Gastrocnemius medialis (tissue), 4 donors: Measurements from ENCODE around the gene TMBIM1.

ENCODE experiments used
- POLR2A ChIP-seq, 2 donors: fragments of 450-650 bp; IDR thresholded peaks; one replicate each; pipeline ENCODE4 v1.6.1; 2017; ENCODE audit warnings: antibody characterized with exemption in 2 of 2, mild to moderate bottlenecking in 2 of 2, moderate library complexity in 2 of 2
- TF ChIP-seq, protein P1 (sequence below), 5 experiments: fragments of 450-650 bp in 3 of 5; fragments of 200-600 bp in 2 of 5; sonication (generic) in 2 of 5; IDR thresholded peaks in 4 of 5; conservative IDR thresholded peaks in 1 of 5; 1 replicate in 4 of 5; 2 replicates in 1 of 5; pipeline ENCODE4 v1.5.1; 2016 to 2019; ENCODE audit warnings: antibody characterized with exemption in 5 of 5, mild to moderate bottlenecking in 3 of 5, moderate library complexity in 3 of 5

DNA sequence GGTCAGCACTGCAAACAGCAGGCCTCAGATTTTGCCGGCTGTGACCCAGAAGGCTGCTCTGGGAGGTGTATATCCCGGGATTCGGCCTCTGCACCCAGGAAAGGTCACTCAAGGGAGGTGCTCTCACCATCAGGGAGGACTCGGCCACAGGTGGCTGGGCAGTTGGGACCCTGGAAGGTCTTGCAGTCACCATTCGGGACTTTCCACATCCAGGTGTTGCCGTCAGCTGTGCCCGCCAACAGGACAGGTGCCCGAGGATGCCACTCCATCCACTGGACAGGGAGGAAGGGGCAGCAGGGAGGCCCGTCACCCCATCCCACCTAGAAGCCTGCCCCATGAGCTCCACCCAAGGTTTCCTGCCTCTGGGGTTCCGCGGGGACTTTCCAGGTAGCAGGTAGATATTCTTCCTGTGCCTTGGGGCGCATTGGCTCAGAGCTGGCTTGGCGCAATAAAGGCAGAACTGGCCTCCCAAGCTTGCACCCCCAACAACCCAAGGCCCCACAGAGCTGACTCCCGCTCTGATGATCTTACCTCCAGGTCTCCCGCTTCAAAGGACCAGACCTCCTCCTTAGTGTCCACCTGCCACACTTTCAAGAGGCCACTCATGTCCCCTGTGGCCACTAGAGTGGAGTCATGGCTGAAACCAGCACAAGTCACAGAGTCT is 25.9 kb downstream of the TMBIM1 start:
- TF ChIP-seq POLR2A (IDR thresholded peaks at IDR 0.05), result no peak
- TF ChIP-seq, protein P1, sequence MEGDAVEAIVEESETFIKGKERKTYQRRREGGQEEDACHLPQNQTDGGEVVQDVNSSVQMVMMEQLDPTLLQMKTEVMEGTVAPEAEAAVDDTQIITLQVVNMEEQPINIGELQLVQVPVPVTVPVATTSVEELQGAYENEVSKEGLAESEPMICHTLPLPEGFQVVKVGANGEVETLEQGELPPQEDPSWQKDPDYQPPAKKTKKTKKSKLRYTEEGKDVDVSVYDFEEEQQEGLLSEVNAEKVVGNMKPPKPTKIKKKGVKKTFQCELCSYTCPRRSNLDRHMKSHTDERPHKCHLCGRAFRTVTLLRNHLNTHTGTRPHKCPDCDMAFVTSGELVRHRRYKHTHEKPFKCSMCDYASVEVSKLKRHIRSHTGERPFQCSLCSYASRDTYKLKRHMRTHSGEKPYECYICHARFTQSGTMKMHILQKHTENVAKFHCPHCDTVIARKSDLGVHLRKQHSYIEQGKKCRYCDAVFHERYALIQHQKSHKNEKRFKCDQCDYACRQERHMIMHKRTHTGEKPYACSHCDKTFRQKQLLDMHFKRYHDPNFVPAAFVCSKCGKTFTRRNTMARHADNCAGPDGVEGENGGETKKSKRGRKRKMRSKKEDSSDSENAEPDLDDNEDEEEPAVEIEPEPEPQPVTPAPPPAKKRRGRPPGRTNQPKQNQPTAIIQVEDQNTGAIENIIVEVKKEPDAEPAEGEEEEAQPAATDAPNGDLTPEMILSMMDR (IDR thresholded peaks at IDR 0.05 in 4 of 5, conservative IDR thresholded peaks at IDR 0.05 in 1 of 5), result no peak
